Fibroblast of the aortic adventitia (primary cell): ENCODE measurements around the gene FSTL5. TPM values are rescaled to one million over a fixed set of nuclear protein-coding genes. Genes with fewer than 3 reads are reported as not detected.

Experiments
- DNase-seq: peaks from one replicate; pipeline ENCODE4 v3.0.0-alpha.2; 2010; ENCODE audit warnings: low read depth
- H3K4me3 ChIP-seq: 2 replicates; pipeline ENCODE4 v1.5.1; 2011; ENCODE audit warnings: low read depth, mild to moderate bottlenecking, control low read depth, low read length, moderate library complexity
- total RNA-seq: library from RNA; depleted of rRNA; stranded (reverse); fragments of >200 nt; gene quantifications from 2 replicates; pipeline ENCODE4 v1.2.3, GENCODE V29; 2012; ENCODE audit warnings: low replicate concordance
- TF ChIP-seq, protein P1 (sequence below): IDR thresholded peaks from 2 replicates; pipeline ENCODE4 v1.5.1; 2011; ENCODE audit warnings: mild to moderate bottlenecking, low read length, control low read depth, inconsistent platforms; ENCODE audit not compliant: insufficient read depth

Gene FSTL5
- total RNA-seq, 1 donor: under 0.01 TPM

DNA sequence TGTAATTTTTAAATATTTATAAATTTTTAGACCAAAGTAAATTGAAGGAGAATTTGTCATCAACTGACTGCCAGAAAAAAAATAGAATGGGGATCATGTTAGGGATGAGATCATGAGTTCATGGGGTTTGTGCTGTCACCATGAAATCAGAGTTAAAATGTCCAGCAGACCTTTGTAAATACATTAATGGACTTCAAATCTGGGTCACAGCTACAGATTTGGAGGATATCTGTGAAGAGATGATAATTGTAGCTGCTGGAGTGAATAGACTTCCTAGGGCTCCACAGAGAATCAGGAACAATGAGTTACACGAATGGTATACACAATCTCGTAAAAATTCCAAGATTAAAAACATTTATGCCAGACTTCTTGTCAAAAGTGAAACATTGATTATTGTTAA is 6.6 kb downstream of the FSTL5 start:
- DNase-seq: no peak
- TF ChIP-seq, protein P1, sequence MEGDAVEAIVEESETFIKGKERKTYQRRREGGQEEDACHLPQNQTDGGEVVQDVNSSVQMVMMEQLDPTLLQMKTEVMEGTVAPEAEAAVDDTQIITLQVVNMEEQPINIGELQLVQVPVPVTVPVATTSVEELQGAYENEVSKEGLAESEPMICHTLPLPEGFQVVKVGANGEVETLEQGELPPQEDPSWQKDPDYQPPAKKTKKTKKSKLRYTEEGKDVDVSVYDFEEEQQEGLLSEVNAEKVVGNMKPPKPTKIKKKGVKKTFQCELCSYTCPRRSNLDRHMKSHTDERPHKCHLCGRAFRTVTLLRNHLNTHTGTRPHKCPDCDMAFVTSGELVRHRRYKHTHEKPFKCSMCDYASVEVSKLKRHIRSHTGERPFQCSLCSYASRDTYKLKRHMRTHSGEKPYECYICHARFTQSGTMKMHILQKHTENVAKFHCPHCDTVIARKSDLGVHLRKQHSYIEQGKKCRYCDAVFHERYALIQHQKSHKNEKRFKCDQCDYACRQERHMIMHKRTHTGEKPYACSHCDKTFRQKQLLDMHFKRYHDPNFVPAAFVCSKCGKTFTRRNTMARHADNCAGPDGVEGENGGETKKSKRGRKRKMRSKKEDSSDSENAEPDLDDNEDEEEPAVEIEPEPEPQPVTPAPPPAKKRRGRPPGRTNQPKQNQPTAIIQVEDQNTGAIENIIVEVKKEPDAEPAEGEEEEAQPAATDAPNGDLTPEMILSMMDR: no peak
- no peak overlapping the region for H3K4me3 ChIP-seq

GRCh38 chr4:162154862-162155540 is 8.8 kb downstream of the FSTL5 start:
- H3K4me3 ChIP-seq: no peak overlapping the region
- TF ChIP-seq, protein P1: no peak
- DNase-seq: no peak

- DNase-seq: no peak
- H3K4me3 ChIP-seq: no peak overlapping the region
- TF ChIP-seq, protein P1: no peak
Observed at GRCh38 chr4:162151850-162152249, 11.9 kb downstream of the FSTL5 start.

DNA sequence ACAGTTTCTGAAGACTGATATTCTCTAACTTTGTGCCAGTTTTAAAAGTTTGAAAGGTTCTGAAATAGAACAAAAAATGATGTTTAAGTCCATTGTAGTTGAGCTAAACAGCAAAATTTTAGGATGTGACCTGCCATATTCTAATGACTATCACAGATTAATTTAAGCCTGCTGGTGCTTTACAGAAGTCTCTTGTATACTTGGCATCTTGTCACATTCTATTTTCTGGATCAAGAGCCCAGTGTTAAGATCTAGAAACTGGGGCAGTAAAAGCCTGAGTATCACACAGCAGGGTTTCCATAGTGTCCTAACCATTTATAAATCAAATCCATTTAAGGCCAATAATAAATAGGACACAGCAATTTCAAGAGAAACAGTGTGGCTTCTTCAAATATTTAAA is 12.4 kb downstream of the FSTL5 start:
- TF ChIP-seq, protein P1: no peak
- no peak for DNase-seq
- H3K4me3 ChIP-seq: no peak overlapping the region

DNA sequence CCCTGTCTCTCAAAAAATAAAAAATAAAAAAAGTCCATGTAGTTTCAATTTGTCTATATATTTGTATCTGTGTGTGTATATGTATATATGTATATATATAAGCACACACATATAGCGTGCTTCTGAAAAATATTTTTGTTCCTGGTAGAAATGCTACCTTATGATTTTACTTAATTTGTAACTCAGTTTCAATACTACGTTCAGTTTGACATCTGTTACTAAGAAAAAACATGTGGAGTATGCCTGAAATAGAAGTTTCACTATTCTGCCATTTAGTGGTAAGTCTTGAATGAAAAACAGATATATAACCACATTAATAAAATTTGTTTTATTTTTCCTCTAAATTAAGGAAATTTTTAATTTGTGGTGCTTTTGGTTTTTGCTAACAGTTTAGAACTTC is 14.2 kb downstream of the FSTL5 start:
- H3K4me3 ChIP-seq: no peak overlapping the region
- no peak for DNase-seq
- TF ChIP-seq, protein P1: no peak

DNA sequence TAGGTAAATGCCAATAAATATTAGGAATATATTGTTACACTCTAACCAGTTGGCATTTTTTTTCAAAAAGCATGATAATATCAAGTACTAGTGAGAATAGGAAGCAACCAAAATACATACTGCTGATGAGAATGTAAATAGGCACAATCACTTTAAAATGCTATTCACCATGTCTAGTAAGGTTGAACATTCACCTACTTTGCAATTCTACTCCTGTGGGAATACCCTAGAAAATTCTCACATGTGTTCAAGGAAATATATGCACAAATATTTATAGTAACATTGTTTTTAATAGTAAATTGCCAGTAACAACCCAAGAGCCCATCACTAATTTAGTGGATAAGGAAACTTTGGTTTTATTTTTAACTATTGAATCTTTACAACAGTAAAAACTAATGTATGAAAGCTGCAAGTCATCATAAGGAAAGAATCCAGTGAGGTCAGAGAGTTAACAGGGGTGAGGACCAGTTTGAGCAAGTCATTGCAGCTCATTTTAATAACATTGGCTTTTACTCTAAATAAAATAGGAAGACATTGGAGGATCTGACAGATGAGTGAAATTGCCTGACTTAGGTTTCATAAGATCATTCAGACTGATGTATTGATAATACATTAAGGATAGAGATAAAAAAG is 23.6 kb downstream of the FSTL5 start:
- H3K4me3 ChIP-seq: no peak overlapping the region
- TF ChIP-seq, protein P1: no peak
- DNase-seq: no peak

DNA sequence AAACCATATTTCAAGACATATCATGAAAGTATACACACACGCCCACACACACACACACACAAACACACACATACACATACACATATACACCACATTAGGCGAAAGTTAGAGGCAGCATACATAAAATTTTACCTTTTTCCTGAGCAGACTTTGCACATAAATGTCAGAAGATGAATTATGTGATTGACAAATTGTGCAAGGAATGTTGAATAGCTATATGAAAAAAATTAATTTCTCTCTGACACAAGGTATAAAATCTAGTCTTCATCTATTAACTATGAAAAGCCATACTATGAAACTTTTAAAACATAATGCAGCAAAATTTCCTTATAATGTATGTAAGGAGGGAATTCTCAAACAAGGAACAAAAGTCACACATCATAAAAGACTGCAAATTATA is 24.4 kb downstream of the FSTL5 start:
- H3K4me3 ChIP-seq: no peak overlapping the region
- TF ChIP-seq, protein P1: no peak
- no peak for DNase-seq
